ENCODE data around the gene AFG3L2. TPM values are rescaled to one million over a fixed set of nuclear protein-coding genes. Genes with fewer than 3 reads are reported as not detected.
A peak's percentile ranks its signal among the peaks of the same experiment; 100 is the strongest.

AFG3L2 gene
- total and polyA plus RNA-seq, 2 of the 8 experiments (the other 6 are each of a cell fraction or from before 2014, with no cell fraction given): 29.7 to 84.8 TPM

DNA sequence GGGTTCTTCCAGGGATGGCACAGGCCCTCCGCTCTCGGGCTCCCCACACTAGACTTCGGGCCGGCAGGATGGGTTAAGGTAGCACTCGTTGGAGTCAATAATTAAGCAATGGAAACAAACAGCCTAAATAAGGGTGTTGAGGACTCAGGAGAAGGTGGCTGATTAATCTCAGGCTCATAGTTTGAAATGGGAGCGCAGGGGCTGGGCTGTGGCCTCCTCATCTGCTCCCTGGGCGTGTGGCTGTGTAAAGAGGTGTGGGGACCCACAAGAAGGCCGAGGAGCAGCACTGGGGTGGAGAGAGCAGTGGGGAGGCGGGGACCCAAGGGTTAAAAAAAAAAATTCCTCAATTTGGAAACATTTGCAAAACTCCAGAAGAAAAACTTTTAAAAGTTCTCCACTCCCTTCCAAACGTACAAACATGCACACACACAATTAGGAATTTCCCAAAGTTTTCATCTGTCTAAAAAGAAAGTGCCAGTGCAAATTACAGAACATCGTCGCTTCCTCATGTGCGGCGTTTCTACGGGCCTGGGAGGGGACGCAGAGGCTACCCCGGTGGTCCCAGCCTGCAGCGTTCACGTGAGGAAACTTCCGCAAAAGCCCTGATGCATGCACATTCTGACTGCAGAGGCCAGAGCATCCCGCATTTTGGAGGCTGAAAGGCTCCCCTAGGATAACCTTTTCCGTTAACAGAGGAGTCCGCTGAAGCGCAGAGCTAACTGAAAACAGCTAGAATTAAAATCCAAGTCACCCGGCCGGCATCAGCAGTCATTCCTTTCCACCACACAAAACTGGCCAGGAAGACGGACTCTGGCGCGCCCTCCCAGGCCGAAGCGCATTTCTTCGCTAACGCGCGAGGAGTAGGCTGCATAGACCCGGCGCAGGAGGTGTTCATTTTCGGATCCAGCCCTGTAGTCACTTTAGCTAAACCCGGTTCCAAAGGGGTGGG lies 70.0 kb downstream of the AFG3L2 start:
- peak overlapping the region; percentile 44 to 81 (median 58) for H3K4me3 ChIP-seq (ENCODE audit: extremely low read depth in 1 of 4, insufficient read depth in 2 of 4, low read depth in 3 of 4, low read length in 4 of 4)
- H3K27me3 ChIP-seq (replicated peaks in 1 of 4; ENCODE audit: control insufficient read depth in 3 of 4, extremely low read depth in 1 of 4, insufficient read depth in 3 of 4, low read length in 3 of 4): peaks cover 0 to 29% (median 20%) of the 10 kb centered on the region in 4 experiments; a peak in 5 of 7 replicates
- no peak overlapping the region for H4K8ac ChIP-seq (ENCODE audit: extremely low read depth, insufficient read depth, low read length)
- peaks cover 0 to 16% (median 12%) of the 10 kb centered on the region in 4 experiments; a peak in 6 of 7 replicates for H3K4me1 ChIP-seq (replicated peaks in 1 of 4; ENCODE audit: control insufficient read depth in 3 of 4, insufficient read depth in 4 of 4, low read length in 3 of 4)
- no peak overlapping the region for H2BK12ac ChIP-seq (ENCODE audit: low read depth, low read length)
- H3K4me2 ChIP-seq (ENCODE audit: insufficient read depth in 1 of 2, low read depth in 2 of 2, low read length in 2 of 2): peak overlapping the region; percentile 78 to 94
- FAIRE-seq (no peak), DNase-seq (ENCODE audit: low read depth in 1 of 2, low spot score in 2 of 2) (no peak)
- CTCF ChIA-PET (ENCODE audit: partially characterized antibody): interaction anchor here (1.0 to 2.6 kb wide), 6 partner anchors 10 to 35 kb away, joined by 3 to 11 read pairs (median 6); no protein-coding TSS in a partner anchor
- H4K20me1 ChIP-seq (replicated peaks in 1 of 2; ENCODE audit: control insufficient read depth in 1 of 2, insufficient read depth in 2 of 2, low read length in 2 of 2): peaks cover 0 to 3% of the 10 kb centered on the region in 2 experiments
- no peak overlapping the region for H4K5ac ChIP-seq (ENCODE audit: insufficient read length, low read depth, low read length)
- H3K23ac ChIP-seq (ENCODE audit: insufficient read length): no peak overlapping the region
- no peak overlapping the region for H3K56ac ChIP-seq (replicated peaks; ENCODE audit: insufficient read length, low read depth, low read length)
- H4K91ac ChIP-seq (replicated peaks; ENCODE audit: insufficient read length, low read length): no peak overlapping the region
- H3K9me3 ChIP-seq (ENCODE audit: insufficient read depth in 2 of 2, low read depth in 1 of 2, low read length in 1 of 2): no peaks in the 10 kb centered on the region
- peaks cover 0 to 18% (median 5%) of the 10 kb centered on the region in 4 experiments; a peak in 4 of 8 replicates for H3K36me3 ChIP-seq (ENCODE audit: control insufficient read depth in 2 of 4, insufficient read depth in 4 of 4, low read length in 3 of 4)
- H3K4ac ChIP-seq (replicated peaks; ENCODE audit: insufficient read length, low read depth, low read length): no peak overlapping the region
- H3K9ac ChIP-seq (replicated peaks in 1 of 4; ENCODE audit: extremely low read depth in 1 of 4, low read depth in 3 of 4, low read length in 3 of 4): peak overlapping the region in 3 of 4 experiments; percentile 20 to 36 (median 29); a peak in 2 of 7 replicates
- TF ChIP-seq HDAC2 (IDR thresholded peaks at IDR 0.05; ENCODE audit: borderline replicate concordance in 1 of 2, low read depth in 2 of 2, low read length in 2 of 2) (peak; percentile 62 to 73; a peak in 2 of 4 replicates), TCF12 (IDR thresholded peaks at IDR 0.05; ENCODE audit: low read depth, low read length) (peak; percentile 16; the same call in 1 of the 2 replicates), POLR2AphosphoS5 (IDR thresholded peaks at IDR 0.05; ENCODE audit: low read depth, low read length) (no peak), TEAD4 (IDR thresholded peaks at IDR 0.05; ENCODE audit: low read depth, low read length) (no peak), RBBP5 (IDR thresholded peaks at IDR 0.05; ENCODE audit: borderline replicate concordance, low read depth, low read length) (0 out of 2 replicates have a peak, but pooled peaks have one; percentile 15), HDAC6 (IDR thresholded peaks at IDR 0.05; ENCODE audit: low read depth, low read length) (no peak), YY1 (IDR thresholded peaks at IDR 0.05; ENCODE audit: low read depth, low read length) (no peak), RAD21 (IDR thresholded peaks at IDR 0.05 in 1 of 2, conservative IDR thresholded peaks at IDR 0.05 in 1 of 2; ENCODE audit: low read depth in 2 of 2, low read length in 2 of 2) (no peak), RFX5 (IDR thresholded peaks at IDR 0.05; ENCODE audit: borderline replicate concordance, low read depth, low read length) (no peak)
- POLR2A ChIA-PET (ENCODE audit: partially characterized antibody): interaction anchor here (0.9 to 6.1 kb wide), 9 partner anchors 11 to 48 kb away, joined by 3 to 49 read pairs (median 3); no protein-coding TSS in a partner anchor
- no peaks in the 10 kb centered on the region for H3K79me1 ChIP-seq (ENCODE audit: low read depth, low read length)
- peak overlapping the region; percentile 28 for H2BK120ac ChIP-seq (replicated peaks; ENCODE audit: low read depth, low read length)
- 14% methylated on average over 39 of the region's 39 CpGs; no CpG with 5 or more reads in 1 of the 2 experiments for WGBS, 2 experiments (ENCODE audit: extremely low coverage in 1 of 2, insufficient coverage in 1 of 2, insufficient read length in 1 of 2, insufficient replicate concordance in 2 of 2, low coverage in 1 of 2, low lambda C conversion rate in 2 of 2, missing lambda C conversion rate in 1 of 2)
- peaks cover 11% of the 10 kb centered on the region for H3K23me2 ChIP-seq (ENCODE audit: low read depth, low read length)
- no peak overlapping the region for H3K14ac ChIP-seq (ENCODE audit: insufficient read length)
- H2BK5ac ChIP-seq (ENCODE audit: low read depth, low read length): no peak overlapping the region
- H2AK5ac ChIP-seq (ENCODE audit: low read depth, low read length): no peak overlapping the region
- H2BK15ac ChIP-seq (ENCODE audit: low read length): no peak overlapping the region; the same call in 1 of the 2 replicates
- no peak overlapping the region for H2BK20ac ChIP-seq (ENCODE audit: low read length)
- 0 out of 2 replicates have a peak overlapping the region, but pooled peaks have one; percentile 20 for H2AFZ ChIP-seq (ENCODE audit: low read length)
- H3K27ac ChIP-seq (ENCODE audit: low read depth, low read length): no peak overlapping the region
- H3K18ac ChIP-seq (ENCODE audit: extremely low read depth, low read length): no peak overlapping the region
- H3K79me2 ChIP-seq (ENCODE audit: control insufficient read depth in 1 of 2, insufficient read depth in 2 of 2, low read length in 2 of 2): peaks cover 0 to 6% of the 10 kb centered on the region in 2 experiments; a peak in 3 of 4 replicates

Data from H1 (cell line).